Measurements from ENCODE around the gene ELOA2.
"Not testable (repeated sequence)": the region's sequence is repeated elsewhere in the genome, so short reads cannot be mapped to it uniquely, and the experiment has no call there.

The ELOA2 gene

GRCh38 chr18:47032945-47033344, 2.5 kb downstream of the ELOA2 start:
- no peaks in the 10 kb centered on the region for H3K9me3 ChIP-seq (ENCODE audit: insufficient read depth, low read depth, low read length)
- no peak overlapping the region for H2AFZ ChIP-seq (ENCODE audit: low read length)
- no peaks in the 10 kb centered on the region for H3F3A ChIP-seq (ENCODE audit: low read depth)
- TF ChIP-seq EZH2phosphoT487 (IDR thresholded peaks at IDR 0.05; ENCODE audit: borderline replicate concordance) (no peak), CTCF (conservative IDR thresholded peaks at IDR 0.05; ENCODE audit: low read length) (no peak)
- H4K20me1 ChIP-seq (ENCODE audit: insufficient read depth, low read length, poor library complexity, severe bottlenecking) = no peaks in the 10 kb centered on the region
- no peak overlapping the region for H3K4me3 ChIP-seq (ENCODE audit: low read length, poor library complexity, severe bottlenecking)
- no peaks in the 10 kb centered on the region for H3K9me2 ChIP-seq (replicated peaks; ENCODE audit: low read depth, low read length)
- H3K36me3 ChIP-seq (ENCODE audit: insufficient read depth, low read length) = no peaks in the 10 kb centered on the region
- H3K27me3 ChIP-seq (ENCODE audit: insufficient read depth, low read length, poor library complexity, severe bottlenecking) = no peaks in the 10 kb centered on the region
- no peaks in the 10 kb centered on the region for H3K79me2 ChIP-seq (ENCODE audit: insufficient read depth, low read length)
- no peak overlapping the region for H3K9ac ChIP-seq (ENCODE audit: low read depth, low read length, poor library complexity, severe bottlenecking)
- H3K4me1 ChIP-seq (ENCODE audit: insufficient read depth, low read length, poor library complexity, severe bottlenecking) = no peaks in the 10 kb centered on the region
- no peak overlapping the region for H3K4me2 ChIP-seq (ENCODE audit: low read depth, low read length, poor library complexity, severe bottlenecking)

- not testable (repeated sequence) for H4K20me1 ChIP-seq (ENCODE audit: insufficient read depth, low read length, poor library complexity, severe bottlenecking); H3F3A ChIP-seq (ENCODE audit: low read depth); H2AFZ ChIP-seq (ENCODE audit: low read length); H3K9ac ChIP-seq (ENCODE audit: low read depth, low read length, poor library complexity, severe bottlenecking); H3K27me3 ChIP-seq (ENCODE audit: insufficient read depth, low read length, poor library complexity, severe bottlenecking); H3K4me3 ChIP-seq (ENCODE audit: low read length, poor library complexity, severe bottlenecking); H3K9me3 ChIP-seq (ENCODE audit: insufficient read depth, low read depth, low read length); H3K79me2 ChIP-seq (ENCODE audit: insufficient read depth, low read length); H3K36me3 ChIP-seq (ENCODE audit: insufficient read depth, low read length); H3K4me2 ChIP-seq (ENCODE audit: low read depth, low read length, poor library complexity, severe bottlenecking); H3K4me1 ChIP-seq (ENCODE audit: insufficient read depth, low read length, poor library complexity, severe bottlenecking); H3K9me2 ChIP-seq (replicated peaks; ENCODE audit: low read depth, low read length)
Observed at GRCh38 chr18:47030887-47031286, 4.5 kb downstream of the ELOA2 start.

- H3K9me3 ChIP-seq (ENCODE audit: insufficient read depth, low read depth, low read length); H3K27me3 ChIP-seq (ENCODE audit: insufficient read depth, low read length, poor library complexity, severe bottlenecking); H3K9me2 ChIP-seq (replicated peaks; ENCODE audit: low read depth, low read length); H2AFZ ChIP-seq (ENCODE audit: low read length); H3K4me3 ChIP-seq (ENCODE audit: low read length, poor library complexity, severe bottlenecking); H3K36me3 ChIP-seq (ENCODE audit: insufficient read depth, low read length); H4K20me1 ChIP-seq (ENCODE audit: insufficient read depth, low read length, poor library complexity, severe bottlenecking); H3K4me1 ChIP-seq (ENCODE audit: insufficient read depth, low read length, poor library complexity, severe bottlenecking); H3K9ac ChIP-seq (ENCODE audit: low read depth, low read length, poor library complexity, severe bottlenecking); H3K79me2 ChIP-seq (ENCODE audit: insufficient read depth, low read length); H3F3A ChIP-seq (ENCODE audit: low read depth); H3K4me2 ChIP-seq (ENCODE audit: low read depth, low read length, poor library complexity, severe bottlenecking): not testable (repeated sequence)
Observed at GRCh38 chr18:47029684-47030353, 5.6 kb downstream of the ELOA2 start.

DNA sequence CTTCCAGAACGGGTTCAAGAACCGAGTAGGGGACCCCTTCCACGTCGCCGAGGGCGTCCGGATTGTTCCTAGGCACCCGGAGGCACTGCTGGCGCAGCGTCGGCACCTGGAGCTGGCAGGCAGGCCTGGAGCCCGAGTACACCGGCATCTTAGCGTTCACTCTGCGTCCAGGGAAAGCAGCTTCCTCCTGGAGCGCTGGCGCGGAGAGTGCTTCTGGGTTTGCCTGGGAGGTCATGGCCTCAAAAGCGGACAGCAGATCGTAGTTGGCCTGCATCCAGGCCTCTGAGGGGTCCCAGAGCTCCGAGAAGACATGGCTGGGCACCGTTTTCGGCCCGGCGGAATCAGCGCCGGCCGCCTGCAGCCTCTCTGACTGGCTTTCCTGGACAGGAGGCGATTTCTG, 6.7 kb downstream of the ELOA2 start:
- not testable (repeated sequence) for H3K4me3 ChIP-seq (ENCODE audit: low read length, poor library complexity, severe bottlenecking); H3K79me2 ChIP-seq (ENCODE audit: insufficient read depth, low read length); H3F3A ChIP-seq (ENCODE audit: low read depth); H3K4me1 ChIP-seq (ENCODE audit: insufficient read depth, low read length, poor library complexity, severe bottlenecking); H4K20me1 ChIP-seq (ENCODE audit: insufficient read depth, low read length, poor library complexity, severe bottlenecking); H3K4me2 ChIP-seq (ENCODE audit: low read depth, low read length, poor library complexity, severe bottlenecking); H2AFZ ChIP-seq (ENCODE audit: low read length); H3K9ac ChIP-seq (ENCODE audit: low read depth, low read length, poor library complexity, severe bottlenecking); H3K9me2 ChIP-seq (replicated peaks; ENCODE audit: low read depth, low read length); H3K36me3 ChIP-seq (ENCODE audit: insufficient read depth, low read length); H3K27me3 ChIP-seq (ENCODE audit: insufficient read depth, low read length, poor library complexity, severe bottlenecking); H3K9me3 ChIP-seq (ENCODE audit: insufficient read depth, low read depth, low read length)

- H3K9me3 ChIP-seq (ENCODE audit: insufficient read depth, low read depth, low read length); H3K9ac ChIP-seq (ENCODE audit: low read depth, low read length, poor library complexity, severe bottlenecking); H3K36me3 ChIP-seq (ENCODE audit: insufficient read depth, low read length); H3K4me2 ChIP-seq (ENCODE audit: low read depth, low read length, poor library complexity, severe bottlenecking); H2AFZ ChIP-seq (ENCODE audit: low read length); H3K27me3 ChIP-seq (ENCODE audit: insufficient read depth, low read length, poor library complexity, severe bottlenecking); H3F3A ChIP-seq (ENCODE audit: low read depth); H3K4me1 ChIP-seq (ENCODE audit: insufficient read depth, low read length, poor library complexity, severe bottlenecking); H3K9me2 ChIP-seq (replicated peaks; ENCODE audit: low read depth, low read length); H4K20me1 ChIP-seq (ENCODE audit: insufficient read depth, low read length, poor library complexity, severe bottlenecking); H3K4me3 ChIP-seq (ENCODE audit: low read length, poor library complexity, severe bottlenecking); H3K79me2 ChIP-seq (ENCODE audit: insufficient read depth, low read length): not testable (repeated sequence)
Observed at GRCh38 chr18:47025557-47026174, 9.8 kb downstream of the ELOA2 start.

GRCh38 chr18:47023769-47024465, 11.5 kb downstream of the ELOA2 start:
- H3K9ac ChIP-seq (ENCODE audit: low read depth, low read length, poor library complexity, severe bottlenecking); H3K9me2 ChIP-seq (replicated peaks; ENCODE audit: low read depth, low read length): not testable (repeated sequence)

More at GRCh38 chr18:47023769-47024465, 11.5 kb downstream of the ELOA2 start:
- H3K4me1 ChIP-seq (ENCODE audit: insufficient read depth, low read length, poor library complexity, severe bottlenecking); H3K4me2 ChIP-seq (ENCODE audit: low read depth, low read length, poor library complexity, severe bottlenecking); H3K79me2 ChIP-seq (ENCODE audit: insufficient read depth, low read length); H2AFZ ChIP-seq (ENCODE audit: low read length); H4K20me1 ChIP-seq (ENCODE audit: insufficient read depth, low read length, poor library complexity, severe bottlenecking); H3K4me3 ChIP-seq (ENCODE audit: low read length, poor library complexity, severe bottlenecking); H3K27me3 ChIP-seq (ENCODE audit: insufficient read depth, low read length, poor library complexity, severe bottlenecking); H3K9me3 ChIP-seq (ENCODE audit: insufficient read depth, low read depth, low read length); H3K36me3 ChIP-seq (ENCODE audit: insufficient read depth, low read length); H3F3A ChIP-seq (ENCODE audit: low read depth): not testable (repeated sequence)
